Astrocyte of the spinal cord (primary cell): ENCODE measurements around the gene CYP27B1.

Experiments used
- DNase-seq: peaks from one replicate; pipeline ENCODE4 v3.0.0; 2011; ENCODE audit warnings: low read depth, low spot score
- H3K4me3 ChIP-seq: 2 replicates; pipeline ENCODE4 v1.5.1; 2011; ENCODE audit warnings: low read depth, mild to moderate bottlenecking, low read length, moderate library complexity
- in situ Hi-C: cut with HindIII; loops from 2 replicates; pipeline ENCODE4 v1.10.0; 2017; ENCODE audit warnings: low sequenced_read_pairs
- TF ChIP-seq, protein P1 (sequence below): IDR thresholded peaks from 2 replicates; pipeline ENCODE4 v1.5.1; 2012; ENCODE audit warnings: low read depth, mild to moderate bottlenecking, low read length, inconsistent platforms

CYP27B1 gene

GRCh38 chr12:57758552-57759359 lies 8.1 kb downstream of the CYP27B1 start:
- in situ Hi-C loops: no loop called here
- no peak overlapping the region for H3K4me3 ChIP-seq
- TF ChIP-seq, protein P1, sequence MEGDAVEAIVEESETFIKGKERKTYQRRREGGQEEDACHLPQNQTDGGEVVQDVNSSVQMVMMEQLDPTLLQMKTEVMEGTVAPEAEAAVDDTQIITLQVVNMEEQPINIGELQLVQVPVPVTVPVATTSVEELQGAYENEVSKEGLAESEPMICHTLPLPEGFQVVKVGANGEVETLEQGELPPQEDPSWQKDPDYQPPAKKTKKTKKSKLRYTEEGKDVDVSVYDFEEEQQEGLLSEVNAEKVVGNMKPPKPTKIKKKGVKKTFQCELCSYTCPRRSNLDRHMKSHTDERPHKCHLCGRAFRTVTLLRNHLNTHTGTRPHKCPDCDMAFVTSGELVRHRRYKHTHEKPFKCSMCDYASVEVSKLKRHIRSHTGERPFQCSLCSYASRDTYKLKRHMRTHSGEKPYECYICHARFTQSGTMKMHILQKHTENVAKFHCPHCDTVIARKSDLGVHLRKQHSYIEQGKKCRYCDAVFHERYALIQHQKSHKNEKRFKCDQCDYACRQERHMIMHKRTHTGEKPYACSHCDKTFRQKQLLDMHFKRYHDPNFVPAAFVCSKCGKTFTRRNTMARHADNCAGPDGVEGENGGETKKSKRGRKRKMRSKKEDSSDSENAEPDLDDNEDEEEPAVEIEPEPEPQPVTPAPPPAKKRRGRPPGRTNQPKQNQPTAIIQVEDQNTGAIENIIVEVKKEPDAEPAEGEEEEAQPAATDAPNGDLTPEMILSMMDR: no peak
- DNase-seq: no peak

GRCh38 chr12:57757771-57758170 lies 9.1 kb downstream of the CYP27B1 start:
- H3K4me3 ChIP-seq: no peak overlapping the region
- TF ChIP-seq, protein P1: no peak
- in situ Hi-C loops: no loop called here

GRCh38 chr12:57756406-57757341 lies 10.2 kb downstream of the CYP27B1 start:
- DNase-seq: no peak
- TF ChIP-seq, protein P1: peak; percentile 76
- in situ Hi-C loops: no loop called here
- H3K4me3 ChIP-seq: no peak overlapping the region

More at GRCh38 chr12:57757771-57758170, 9.1 kb downstream of the CYP27B1 start:
- DNase-seq: no peak

DNA sequence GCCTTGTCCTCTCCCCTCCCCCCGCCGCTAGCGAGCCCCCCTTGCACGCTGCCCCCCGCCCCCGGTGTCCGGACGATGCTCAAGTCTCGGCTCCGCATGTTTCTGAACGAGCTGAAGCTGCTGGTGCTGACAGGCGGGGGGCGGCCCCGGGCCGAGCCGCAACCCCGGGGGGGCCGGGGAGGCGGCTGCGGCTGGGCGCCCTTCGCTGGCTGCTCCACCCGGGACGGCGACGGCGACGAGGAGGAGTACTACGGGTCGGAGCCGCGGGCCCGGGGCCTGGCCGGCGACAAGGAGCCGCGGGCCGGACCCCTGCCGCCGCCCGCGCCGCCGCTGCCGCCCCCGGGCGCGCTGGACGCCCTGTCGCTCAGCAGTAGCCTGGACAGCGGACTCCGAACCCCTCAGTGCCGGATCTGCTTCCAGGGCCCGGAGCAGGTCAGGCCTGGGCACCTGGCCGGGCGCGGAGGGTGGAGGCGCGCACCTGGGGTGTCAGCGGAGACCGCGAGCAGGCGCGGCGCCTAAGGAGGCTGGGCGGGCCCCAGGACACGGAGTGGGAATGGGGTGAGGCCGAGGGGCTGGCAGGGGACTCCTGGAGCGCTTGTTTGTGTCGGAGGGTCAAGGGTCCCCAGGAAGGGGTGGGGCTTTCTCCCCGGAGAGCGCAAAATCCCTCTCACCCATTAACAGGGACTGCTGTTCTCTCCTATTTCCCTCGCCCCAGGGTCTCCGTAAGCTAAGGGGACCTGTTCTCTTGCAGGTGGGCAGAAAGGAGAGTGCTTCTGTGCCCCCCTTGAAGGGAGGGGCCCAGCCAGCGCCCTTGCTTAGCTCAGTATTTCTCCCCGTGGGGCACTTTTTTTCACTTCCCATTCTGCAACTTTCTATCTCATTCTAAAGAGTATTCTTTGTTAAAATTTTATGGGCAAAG lies 11.2 kb downstream of the CYP27B1 start:
- in situ Hi-C loops: no loop called here
- DNase-seq: no peak
- TF ChIP-seq, protein P1: no peak
- peak overlapping the region; percentile 46 for H3K4me3 ChIP-seq

DNA sequence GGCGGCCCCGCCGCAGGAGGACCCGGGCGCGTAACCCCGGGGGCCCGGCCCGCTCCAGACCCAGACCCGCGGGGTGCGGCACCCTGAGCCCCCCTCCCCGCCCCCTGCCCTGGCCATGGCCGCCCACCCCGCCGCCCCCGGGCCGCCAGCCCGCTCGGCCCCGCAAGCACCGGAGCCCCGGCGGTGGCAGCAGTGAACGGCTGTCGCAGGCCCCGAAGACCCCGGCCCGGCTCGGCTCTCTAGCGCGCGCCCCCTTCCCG lies 11.8 kb downstream of the CYP27B1 start:
- TF ChIP-seq, protein P1: no peak
- in situ Hi-C loops: no loop called here
- DNase-seq: no peak
- H3K4me3 ChIP-seq: peak overlapping the region; percentile 46
